Hematopoietic multipotent progenitor cell treated with erythropoietin and hydrocortisone succinate and interleukin-3 and kit ligand, for 6 days (in vitro differentiated cells): ENCODE measurements around the gene HOXB6.

Experiments
- DNase-seq: peaks from one replicate; pipeline ENCODE4 v3.0.0-alpha.2; 2015

The HOXB6 gene

DNA sequence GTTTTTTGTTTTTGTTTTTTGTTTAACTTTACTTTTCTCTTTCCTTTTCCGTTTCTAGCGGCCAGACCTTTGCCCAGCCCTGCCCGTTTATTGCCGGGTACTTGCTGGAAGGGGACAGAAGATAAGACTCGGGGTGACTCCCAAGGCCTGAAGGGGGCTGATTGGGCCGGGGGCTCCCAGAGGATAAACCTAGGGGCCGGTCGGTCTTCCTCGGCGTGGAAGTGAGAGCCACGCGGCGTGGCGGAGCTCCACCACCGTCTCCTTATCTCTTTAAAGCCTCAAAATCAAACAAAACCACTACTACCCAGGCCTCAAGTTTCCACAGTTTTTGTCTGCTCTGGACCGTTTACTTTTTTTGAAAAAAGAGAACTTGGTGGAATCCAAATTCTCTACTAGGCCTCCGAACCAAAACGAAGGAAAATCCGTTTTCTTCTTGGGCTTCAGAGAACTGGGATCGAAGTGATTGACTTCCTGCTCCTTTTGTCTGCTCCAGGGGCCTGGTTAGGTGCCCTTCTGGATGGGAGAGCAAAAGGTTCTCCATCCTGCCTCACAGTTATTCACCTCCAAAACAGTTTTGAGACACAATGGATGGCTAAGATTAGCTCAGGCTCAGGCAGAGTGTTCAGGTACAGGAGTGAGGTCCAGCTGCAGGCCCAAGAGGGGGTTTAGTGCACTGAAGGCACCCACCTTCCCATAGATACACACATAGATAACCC, 29.9 kb upstream of the HOXB6 start:
- DNase-seq, result no peak

DNA sequence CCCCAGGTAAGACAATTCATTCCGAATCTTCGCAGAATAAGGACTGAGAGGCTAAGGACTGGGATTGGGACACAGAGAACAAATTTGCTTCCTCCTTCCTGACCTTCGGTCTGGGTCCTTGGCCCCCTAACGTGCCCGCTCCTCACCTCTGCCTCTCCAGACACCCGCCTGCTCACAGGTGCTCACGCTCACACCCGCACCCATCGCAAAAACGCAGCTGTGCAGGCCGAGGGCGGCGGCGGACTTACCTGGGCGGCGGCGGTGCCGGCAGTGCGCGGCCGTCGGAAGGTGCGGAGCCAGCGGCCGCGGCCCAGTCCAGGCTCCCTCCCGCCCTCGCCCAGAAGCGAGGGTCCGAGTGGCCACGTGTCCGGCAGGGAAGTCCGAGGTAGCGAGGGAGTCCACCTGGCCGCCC, 28.5 kb upstream of the HOXB6 start:
- DNase-seq, result no peak

DNA sequence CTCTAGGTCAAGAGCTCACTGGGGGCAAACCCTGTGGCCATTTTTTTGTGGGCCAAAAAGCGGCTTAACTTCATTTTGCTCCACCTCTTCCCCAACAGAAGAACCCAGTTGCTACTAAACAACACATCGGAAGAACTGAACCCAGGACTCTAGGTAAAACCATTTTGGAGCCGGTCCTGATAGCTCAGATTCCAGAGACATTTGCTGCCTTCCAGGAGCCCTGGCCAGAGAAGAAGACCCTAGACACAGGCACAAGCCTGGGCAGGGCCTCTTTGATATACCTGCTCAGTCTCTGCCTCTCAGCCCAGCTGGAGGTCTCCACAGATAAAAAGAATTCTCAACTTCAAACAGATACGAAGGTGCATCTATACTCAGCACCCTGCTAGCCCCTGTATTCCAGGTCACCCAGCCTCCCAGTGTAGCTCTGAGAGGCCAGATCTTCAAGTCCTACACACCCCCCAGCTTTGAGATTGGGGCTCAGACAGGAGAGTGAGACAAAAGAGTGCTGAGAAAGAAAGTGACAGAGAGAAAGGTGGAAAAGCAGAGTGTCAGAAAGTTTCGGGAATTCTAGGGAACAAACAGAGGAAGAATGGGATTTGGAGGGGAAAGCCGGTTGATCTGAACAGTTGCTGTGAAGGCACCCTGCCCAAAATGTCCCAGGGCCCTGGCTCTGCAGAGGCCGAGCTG, 27.9 kb upstream of the HOXB6 start:
- DNase-seq, result no peak

DNA sequence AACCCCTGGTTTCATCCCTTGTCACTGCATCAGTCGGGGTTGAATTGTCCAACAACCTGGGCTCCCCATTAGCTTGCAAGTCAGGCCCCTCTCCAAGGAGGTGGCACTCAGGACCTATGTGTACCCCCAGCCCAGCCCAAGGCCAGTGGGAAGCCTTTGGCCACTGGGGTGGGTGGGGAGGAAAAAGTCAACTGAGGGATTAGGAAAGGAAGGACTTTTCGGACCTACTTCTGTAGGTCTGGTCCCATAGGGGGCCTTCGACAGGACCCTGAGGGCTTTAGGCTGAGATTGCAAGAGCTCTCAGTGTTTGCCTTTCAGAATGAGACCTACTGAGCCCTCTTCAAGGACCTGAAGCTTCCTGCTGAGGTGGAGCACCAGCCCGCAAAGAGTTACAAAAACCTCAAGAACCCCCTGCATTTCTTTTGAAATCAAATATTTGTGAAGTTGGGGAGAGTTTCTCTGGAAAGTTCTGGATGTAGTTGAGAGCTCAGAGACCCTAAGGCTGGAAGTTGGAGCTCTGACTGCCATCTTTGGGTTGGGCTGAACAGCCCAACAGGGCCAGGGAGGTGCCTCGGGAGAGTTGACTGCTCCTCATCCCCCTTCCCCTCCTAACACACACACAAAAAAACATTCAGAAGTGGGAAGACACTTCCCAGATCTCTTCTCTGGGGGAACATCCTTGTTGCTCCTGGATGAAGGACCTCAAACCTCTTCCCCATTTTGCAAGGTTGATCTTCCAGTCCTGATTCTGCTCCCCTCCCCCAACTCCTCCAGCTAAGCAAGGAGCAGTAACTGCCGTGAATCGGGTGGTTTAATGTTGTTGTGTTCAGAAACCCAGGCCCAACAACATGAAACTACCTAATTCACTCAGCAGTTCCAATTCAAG, 27.1 kb upstream of the HOXB6 start:
- DNase-seq, result no peak

DNA sequence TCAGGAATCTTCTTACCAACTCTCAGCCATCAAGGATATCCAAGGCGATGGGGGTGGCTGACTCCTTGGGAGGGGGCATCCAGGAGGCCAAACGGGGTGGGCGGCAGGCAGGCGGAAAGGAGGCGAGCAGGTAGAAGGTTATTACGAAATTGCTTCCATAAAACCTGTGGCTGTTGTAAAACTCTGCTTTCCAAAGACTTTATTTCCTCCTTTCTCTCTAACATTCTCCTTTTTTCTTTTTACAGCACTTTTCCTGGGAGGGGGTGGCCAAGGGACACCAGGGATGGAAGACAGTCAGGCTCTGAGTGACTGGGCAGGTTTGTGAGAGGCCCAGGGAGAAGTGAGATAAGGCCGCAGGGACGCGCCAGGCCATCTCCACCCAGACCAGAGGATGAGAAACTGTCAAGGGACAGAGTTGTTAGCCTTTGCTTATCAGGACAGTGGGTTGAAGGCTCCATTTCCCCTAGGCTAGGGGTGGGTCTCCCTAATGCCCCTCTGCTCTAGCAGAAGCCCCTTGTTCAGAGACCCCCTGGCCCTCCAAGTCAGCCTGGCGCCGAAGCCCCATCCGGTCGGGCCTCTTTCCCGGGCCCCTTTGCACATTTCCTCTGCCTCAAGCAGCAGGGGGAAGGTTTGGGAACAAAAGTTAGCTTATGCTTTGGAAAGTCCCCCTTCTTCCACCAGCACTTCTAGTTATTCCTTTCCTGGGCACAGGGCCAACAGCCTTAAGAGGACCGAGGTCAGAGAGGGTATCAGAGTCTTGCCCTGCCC, 26.3 kb upstream of the HOXB6 start:
- DNase-seq, result peak; percentile 47

DNA sequence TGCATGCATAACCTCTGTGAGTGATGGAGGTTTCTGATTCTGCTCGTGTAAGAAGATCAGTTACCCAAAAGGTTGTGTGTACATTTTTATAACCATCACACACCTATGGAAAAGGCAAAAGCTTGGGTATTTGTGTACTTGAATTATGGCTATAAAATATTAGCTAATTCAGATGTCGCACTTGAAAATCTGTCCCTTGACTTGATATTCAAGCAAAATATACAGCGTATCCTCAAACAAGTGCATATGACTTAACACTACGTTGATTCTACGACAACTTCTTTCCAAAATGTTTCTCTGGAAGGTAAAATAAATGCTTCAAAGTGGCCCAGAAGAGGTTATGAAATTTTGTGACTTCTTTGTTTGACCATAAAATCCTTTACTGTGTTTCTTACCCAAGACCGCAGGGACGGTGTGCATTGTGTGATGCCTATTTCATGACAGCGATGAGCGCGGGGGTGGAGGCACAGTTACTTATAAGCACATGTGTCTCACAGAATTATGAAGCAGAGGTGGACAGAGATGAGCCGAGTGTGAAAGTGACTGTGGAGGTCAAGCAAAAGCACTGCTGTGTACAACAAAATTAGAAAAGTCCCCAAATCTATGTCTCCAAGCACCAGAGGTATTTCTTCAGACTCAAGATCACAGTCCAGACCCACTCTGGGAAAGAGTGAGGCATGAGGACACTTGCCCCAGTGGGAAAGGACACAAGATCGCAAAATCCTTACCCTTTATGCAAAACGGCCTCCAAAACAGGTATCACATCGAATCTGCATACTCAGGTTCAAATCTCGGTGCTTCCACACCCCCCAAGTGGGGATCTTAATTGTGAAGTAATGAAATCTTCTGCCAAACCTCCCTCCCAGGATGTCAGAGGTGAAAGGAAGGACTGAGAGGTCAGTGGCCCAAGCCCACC, 25.5 kb upstream of the HOXB6 start:
- DNase-seq, result no peak

DNA sequence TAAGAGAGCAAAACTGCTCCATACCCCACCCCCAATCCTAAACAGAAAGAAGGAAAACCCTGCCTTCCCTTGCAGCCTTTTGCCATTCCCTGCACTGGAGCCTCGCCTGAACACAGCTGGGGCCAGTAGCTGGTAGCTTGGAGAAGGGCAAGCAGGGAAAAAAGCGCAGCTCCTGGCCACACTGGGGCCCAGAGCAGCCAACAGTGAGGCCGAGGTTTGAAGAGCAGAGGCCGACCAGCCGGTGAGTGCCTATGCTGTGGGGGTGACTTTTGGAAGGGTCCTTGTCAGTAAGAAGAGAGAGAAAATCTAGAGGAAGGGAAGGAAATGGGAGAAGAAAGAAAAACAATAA, 24.6 kb upstream of the HOXB6 start:
- DNase-seq, result no peak

DNA sequence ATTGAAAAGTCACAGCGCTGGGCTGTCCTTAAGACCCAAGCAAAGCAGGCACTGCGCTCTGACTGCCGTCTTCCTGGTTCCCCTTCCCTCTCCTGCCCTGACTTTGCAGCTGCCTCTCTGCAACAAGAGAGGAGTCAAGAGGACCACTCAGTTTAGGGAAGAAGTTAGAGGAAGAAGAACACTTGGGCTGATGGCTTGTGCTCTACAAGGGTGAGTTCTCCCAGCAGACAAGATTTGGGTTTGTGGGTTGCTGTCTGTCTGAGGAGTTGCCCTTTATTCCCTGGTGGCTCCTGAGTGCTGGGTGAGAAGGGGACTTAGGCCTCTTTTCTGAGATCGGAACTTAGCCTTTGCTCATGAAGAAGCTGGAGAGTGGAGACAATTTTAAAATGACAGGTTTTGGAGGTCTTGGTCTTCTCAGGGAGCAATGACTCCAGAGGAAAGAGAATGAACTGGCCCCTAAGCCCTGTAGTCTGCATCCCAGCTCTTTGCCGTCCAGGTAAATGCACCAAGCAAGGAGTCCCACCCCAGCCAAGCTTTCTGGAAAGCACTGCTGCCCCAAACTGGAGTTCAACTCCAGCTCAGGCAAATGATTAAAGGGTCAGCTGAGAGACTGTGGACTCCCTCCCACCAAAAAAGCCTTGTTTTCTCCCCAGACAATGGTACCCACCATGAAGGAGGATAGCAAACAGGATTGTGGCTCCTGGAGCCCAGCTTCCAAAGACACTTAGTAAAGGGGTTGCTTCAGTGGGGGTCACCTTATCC, 24.0 kb upstream of the HOXB6 start:
- no peak for DNase-seq

DNA sequence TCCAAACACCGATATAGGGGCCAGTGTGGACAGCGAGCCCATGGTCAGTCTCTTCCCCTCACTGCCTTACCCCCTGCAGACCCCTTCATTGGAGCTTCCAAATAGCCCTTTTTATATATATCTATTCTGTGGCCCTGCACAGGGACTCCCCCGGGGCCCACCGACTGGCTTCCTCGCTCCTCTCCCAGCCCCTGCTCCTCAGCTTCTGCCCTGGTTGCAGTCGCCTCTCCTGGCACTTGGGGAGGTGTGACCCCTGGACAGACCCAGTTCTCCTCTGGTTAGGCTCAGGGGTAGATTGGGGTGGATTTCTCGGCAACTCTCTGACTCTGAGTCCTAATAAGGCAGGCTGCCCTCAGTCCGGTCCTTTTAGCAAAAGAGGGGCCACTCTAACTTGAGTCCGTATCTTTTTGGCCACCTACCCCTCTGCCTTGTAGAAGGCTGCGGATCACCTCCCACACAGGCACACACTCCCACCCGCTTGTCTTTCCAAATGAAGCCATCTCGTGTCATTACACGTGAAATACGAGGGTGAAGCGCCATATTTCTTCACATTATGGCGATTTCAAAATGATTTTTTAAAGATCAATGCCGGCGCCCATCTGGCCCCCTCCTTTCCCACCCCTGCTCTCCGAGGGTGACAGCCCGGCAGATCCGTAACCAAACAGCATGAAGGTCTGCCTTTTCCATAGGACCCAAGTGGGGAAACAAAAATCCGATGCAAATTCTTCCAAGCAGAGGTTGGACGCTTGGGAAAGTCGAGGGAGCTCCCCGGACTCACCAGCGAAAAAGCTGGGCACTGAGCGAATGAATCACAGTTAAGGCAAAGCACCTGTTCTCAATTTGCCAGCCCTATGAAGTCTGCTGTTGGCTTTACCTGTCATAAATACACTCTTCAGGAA, 23.1 kb upstream of the HOXB6 start:
- no peak for DNase-seq

DNA sequence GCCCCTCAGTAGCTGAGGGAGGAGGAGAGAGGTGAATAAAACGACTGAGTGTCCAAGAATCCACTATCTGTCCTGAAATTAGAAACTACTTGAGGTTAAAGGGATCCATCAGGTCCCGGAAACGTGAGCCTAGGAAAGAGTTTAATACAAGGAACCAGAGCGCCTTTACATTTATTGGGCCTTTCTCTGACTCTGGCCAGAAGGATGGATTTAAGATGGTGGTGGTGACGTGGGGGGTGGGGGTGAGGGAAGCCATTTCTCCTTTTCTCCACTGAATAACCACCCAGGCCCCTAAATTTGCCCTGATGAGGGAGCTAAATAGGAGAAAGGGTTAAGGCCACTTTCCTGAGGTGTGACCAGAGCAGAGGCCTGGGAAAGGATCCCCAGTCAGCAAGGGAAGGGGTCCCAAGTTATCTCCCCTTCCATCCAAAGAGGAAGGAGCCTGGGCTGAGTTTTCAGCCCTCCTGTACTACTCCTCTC, 22.4 kb upstream of the HOXB6 start:
- no peak for DNase-seq

DNA sequence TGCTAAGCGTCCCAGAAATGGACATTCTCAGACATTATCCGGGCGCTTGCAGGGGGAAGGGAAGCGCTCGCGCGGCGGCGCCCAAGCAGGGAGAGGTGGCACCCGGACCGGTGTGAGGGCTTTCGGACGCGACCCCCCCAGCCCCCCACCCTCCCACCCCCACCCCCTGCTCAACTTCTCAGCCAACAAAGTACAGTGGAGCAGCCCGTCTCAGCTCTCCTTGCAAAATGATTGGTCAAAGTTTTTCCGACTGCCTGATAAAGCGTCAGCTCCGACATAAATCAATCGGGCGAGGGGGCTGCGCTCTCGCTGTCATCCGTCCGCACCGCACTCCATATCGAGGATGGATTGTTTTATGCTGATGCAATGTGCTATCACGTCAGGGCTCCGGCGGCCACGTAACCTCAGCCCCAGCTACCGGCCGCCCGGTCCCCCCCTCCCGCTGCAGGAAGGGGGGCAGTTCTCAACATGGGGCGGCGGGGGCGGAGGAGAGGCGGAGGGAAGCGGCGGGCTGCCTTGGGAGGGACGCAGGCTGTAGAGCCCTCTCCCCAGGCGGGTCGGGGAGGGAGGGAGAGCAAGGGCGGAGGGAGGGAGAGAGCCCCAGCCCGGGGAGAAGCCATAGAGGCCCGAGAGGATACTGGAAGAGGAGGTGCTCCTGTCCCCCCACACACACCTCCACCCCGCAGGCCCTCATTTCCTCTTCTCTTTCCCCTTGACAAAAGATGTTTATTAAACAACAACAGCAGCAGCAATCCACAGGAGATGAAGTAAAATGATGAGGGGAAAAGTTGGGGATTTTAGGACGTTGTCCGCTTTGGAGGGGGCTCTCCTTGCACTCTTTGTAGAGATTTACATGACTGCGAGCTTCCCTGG, 21.7 kb upstream of the HOXB6 start, which contains the start of gene HOXB9:
TSS of gene HOXB9 (minus strand) at position 114 of the 873 bp plus-strand sequence. CDS start at position 25, 89 bp downstream.
- DNase-seq, result no peak

DNA sequence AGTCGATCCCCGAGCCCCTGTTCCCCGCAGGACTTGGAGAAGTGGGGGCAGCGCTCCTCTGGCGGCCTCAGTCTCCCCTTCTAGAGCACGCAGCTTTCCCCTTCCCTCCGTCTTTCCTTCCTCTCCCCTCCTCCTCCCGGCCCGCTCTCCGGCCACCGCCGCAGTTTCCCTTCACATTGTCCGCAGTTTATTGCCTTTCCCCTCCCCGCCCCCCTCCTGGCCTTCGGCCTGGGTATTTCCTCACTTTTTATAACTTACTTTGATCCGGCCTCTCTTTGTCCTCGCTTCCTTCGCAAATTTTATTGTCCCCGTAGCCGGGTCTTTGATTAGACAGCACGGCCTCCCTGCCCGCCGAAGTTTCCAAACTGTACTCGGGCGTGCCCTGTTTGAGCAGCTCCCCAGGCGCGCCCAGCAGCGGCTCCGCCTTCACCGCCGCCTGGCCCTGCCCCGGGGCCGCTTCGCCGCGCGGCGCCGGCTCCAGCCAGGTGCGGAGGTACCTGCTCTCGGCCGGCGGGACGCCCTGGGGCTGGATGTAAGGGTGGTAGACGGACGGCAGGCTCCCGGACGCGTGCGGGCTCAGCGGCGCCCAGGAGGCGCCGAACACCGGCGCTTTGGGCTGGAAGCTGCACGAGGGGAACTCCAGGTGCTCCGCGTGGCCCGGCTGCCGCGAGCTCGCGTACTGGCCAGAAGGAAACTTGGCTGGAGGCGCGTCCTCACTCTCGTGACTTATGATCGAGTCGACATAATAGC, 20.9 kb upstream of the HOXB6 start:
- peak; percentile 71 for DNase-seq

DNA sequence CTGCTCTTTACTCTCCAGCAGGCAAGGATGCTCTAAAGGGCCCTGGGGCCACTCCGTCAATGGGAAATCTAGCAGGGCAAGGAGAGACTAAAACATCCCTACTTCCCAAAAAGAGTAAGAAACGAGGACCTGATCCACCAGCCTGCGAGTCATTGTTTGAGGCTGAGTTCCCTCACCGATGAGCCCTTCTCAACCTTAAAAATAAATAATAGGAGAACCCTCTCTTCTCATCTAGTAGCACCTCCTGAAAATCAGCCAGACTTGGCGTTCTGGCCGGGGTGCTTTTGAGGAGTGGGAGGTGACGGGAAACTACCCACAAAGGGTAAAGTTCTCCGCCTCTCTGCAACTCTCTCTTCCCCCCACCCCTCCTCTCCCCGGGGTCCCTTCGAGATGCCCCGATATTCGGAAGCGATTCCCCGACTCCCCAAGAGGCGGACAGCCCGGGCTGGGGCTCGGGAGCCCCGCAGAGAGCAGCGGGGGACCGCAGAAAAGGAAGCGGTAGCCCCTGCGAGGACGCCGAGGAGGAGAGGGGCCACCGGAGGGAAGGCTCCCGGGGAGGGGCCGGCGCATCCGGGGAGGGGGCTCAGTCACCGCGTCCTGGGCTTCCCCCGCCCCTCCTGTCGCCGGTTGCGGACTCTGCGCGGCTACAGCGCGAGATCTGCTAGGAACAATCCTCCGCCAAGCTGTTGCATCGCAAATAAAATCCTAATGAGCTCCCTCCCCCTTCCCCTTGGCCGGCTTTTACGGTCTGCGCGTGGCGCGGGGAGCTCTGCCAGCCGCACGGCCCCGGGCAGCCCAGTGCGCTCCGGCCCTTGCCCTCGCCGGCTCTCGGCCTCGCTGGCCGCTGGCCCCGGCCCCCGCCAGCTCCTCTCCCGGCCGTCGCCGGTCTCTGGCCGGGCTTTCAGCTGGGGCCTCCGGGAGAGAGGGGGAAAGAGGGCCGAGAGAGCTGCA, 20.0 kb upstream of the HOXB6 start:
- DNase-seq, result no peak

DNA sequence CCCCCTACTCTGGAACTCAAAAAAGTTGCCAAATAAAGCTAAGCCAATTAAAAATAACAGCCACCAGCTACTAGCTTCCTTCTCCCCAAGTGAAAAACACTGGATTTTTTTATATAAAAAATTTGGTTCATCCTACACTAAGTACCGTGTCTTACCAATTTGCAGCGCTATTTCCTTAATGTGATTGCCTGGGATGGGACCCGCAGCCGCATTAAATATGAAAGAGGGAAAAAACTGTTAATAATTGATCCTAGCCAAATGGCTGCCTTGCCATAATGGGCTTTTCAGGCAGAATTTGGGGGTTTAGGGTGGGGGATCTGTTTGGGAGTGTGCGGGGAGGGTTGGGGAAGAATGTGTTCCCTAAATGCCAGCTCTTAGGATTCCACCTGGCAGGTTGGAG, 19.3 kb upstream of the HOXB6 start:
- no peak for DNase-seq

DNA sequence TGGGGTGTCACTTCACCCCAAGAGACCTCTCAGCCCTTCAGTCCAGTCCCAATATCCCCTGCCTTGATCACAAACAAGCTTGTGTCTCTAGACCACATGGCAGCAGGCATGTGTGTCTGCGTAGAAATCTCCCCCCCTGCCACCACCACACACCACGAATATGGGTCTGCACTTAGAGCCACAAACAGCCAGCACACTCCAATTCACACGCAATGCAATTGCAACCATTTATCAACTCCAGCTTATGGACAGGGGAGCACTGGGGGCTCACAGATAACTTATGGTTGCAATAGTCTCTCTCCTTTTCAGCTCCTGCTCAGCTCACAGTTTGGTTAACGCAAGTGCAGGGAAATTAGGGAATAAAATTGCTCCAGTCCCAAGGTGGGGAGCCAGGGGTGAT, 18.8 kb upstream of the HOXB6 start:
- DNase-seq, result no peak

DNA sequence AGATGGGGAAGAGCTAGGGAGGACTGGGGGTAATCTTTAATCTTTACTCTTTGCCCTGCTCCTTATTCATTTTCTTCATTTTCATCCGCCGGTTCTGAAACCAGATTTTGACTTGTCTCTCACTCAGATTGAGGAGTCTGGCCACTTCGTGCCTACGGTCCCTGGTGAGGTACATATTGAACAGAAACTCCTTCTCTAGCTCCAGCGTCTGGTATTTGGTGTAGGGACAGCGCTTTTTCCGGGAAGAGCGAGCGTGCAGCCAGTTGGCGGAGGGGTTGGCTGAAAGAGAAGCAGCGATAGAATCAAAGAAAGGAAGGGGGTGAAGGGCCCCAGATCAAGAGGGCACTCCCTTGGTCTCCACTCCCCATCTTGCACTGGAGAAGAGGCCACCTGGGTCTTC, 18.1 kb upstream of the HOXB6 start:
- DNase-seq, result no peak
